GM21381 (cell line): Measurements from ENCODE around the gene ZC3H7A.
A peak's percentile ranks its signal among the peaks of the same experiment; 100 is the strongest.
"Not testable (repeated sequence)": the region's sequence is repeated elsewhere in the genome, so short reads cannot be mapped to it uniquely, and the experiment has no call there.

Source experiments
- ATAC-seq: cut with Tn5 transposase; IDR thresholded peaks from one replicate; pipeline ENCODE4 v1.9.1; 2021; ENCODE audit warnings: mild to moderate bottlenecking, moderate library complexity; ENCODE audit not compliant: unreplicated experiment

The ZC3H7A gene

DNA sequence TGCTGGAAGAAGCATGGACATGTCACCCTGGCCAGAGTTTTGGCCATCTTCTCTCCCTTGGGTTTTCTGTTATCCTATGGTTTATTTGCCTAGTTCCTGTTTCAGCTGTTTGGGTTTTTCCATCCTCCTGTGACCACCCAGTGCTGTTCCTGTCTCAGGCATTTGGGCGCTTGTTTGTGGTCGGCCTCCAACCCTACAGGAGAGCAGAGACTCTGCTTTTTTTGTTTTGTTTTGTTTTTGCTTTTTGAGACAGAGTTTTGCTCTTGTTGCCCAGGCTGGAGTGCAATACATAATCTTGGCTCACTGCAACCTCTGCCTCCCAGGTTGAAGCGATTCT, 3.3 kb upstream of the ZC3H7A start:
- ATAC-seq = no peak

DNA sequence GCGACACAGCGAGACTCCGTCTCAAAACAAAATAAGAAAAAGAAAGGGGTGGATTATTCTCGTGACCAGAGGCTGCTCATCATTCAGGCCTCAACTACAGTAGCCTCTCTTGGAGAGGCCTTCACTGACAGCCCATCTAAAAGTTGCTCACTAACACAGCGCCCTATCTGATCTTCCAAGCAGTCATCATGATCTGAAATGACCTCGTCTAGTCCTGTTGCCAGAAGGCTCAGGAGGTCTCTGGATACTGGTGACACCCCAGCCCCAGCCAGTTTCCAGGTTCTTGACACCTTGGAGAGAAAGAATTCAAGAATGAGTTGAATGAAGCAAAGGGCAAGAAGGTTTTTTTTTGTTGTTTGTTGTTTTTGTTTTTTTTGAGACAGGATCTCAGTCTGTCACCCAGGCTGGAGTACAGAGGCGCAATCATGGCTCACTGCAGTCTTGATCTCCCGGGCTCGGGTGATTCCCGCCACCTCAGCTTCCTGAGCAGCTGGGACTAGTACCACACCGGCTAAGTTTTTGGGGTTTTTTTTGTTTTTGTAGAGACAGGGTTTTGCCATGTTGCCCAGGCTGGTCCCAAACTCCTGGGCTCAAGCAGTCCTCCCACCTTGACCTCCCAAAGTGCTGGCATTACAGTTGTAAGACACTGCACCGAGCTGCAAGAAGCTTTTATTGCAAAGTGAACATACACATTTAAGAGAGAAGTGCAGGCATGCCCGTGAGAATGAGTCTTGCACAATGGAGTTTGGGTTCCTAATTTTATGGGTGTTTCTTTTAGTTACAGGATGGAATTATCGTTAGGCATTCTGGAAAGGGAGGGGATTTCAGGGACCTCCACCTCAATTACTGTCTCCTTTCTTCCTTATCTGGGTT, 2.7 kb upstream of the ZC3H7A start:
- ATAC-seq = no peak

DNA sequence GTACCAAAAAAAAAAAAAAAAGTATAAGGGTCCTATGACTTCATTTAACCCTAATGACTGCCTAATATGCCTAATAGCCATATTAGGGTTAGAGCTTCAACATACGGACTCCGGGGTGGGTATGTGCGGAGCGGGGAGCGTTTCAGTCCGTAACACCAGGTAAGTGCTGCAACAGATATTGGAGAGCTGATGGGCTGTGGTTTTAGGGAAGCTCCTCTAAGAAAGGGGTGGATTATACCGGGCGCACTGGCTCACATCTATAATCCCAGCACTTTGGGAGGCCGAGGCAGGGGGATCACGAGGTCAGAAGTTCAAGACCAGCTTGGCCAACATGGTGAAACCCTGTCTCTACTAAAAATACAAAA, 1.9 kb upstream of the ZC3H7A start:
- no peak for ATAC-seq

GRCh38 chr16:11797957-11798299, 870 bp upstream of the ZC3H7A start:
- no peak for ATAC-seq

GRCh38 chr16:11796227-11797165, 562 bp downstream of the ZC3H7A start:
- ATAC-seq = peak; percentile 13

DNA sequence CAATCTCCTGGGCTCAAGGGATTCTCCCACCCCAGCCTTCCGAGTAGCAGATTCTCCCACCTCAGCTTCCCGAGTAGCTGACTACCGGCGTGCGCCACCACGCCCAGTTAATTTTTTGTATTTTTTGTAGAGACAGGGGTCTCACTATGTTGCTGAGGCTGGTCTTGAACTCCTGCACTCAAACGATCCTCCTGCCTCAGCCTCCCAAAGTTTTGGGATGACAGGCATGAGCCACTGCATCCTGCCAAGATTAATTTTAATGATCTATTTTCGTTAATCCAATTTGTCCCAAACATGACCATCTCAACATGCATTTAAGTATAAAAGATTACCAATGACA, 1.2 kb downstream of the ZC3H7A start:
- ATAC-seq = no peak

GRCh38 chr16:11794996-11795886, 1.8 kb downstream of the ZC3H7A start:
- ATAC-seq = no peak

DNA sequence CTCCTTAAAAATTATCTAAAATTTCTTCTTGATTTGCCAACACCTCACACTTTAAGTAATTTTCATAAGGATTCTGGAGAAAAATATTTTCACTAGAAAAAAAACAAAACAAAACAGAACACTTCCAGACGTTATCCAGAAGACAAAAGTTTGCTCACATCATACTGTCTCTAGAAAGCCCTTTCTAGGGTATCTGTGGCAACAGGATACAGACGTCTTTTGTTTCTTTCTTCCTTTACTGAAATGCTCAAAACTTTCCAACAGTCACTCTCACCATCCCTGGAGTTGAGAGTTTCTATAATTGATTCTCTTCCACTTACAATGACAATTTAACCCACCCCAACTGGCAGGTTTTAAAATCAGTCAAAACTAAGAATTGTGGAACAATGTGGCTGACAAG, 2.6 kb downstream of the ZC3H7A start:
- no peak for ATAC-seq

GRCh38 chr16:11793840-11794239, 3.2 kb downstream of the ZC3H7A start:
- ATAC-seq = no peak

- no peak for ATAC-seq
These were observed 4.4 kb downstream of the ZC3H7A start for GRCh38 chr16:11792410-11793241.

DNA sequence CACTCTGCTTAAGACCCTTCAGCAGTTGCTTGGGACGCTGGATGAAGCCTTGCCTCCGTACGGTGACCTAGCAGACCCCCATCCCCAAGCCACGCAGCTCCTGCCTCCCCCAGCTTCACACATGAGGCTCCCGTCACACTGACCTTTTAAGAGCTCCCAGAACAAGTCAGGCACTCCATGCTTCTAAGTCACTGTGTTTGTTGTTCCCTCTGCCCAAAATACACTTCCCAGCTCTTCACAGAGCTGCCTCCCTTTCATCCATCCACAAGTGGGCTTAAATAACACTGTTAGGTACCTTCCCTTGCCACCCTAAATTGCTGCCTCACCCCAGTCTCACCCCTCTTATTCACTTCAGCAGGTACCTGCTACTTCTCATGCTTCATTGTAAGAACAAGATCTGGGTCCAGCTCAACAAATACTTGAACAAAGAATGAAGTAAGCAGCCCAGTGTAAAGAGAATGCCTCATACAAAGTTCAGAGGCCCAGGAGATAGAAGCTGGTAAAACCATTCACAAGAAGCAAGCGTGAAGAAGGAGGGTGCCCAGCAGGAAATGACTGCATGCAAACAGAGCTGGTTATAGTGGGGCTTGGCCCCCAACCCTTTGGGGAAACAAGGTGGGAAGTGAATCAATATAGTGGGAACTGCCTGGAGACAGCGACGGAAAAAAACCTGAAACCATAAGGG, 5.8 kb downstream of the ZC3H7A start:
- no peak for ATAC-seq

DNA sequence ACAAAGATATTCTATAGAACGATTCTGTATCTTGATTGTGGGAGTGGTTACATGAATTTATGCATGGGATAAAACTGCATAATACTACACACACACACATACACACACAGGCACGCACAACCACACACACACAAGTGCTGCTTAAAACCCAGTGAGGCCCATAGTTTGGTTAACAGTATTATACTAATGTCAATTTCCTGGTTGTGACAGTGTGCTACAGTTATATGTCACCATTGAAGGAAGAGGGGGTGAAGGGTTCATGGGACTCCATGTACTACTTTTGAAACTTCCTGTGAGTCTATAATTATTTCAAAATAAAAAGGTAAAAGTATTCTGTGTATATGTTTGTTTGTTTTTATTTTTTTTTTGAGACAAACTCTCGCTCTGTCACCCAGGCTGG, 8.1 kb downstream of the ZC3H7A start:
- ATAC-seq = no peak

- ATAC-seq = not testable (repeated sequence)
These were observed 12.0 kb downstream of the ZC3H7A start for GRCh38 chr16:11784980-11785599.

GRCh38 chr16:11784381-11784780, 12.7 kb downstream of the ZC3H7A start:
- ATAC-seq = not testable (repeated sequence)

GRCh38 chr16:11784038-11784369, 13.1 kb downstream of the ZC3H7A start:
- ATAC-seq = no peak

GRCh38 chr16:11783319-11784037, 13.6 kb downstream of the ZC3H7A start:
- peak; percentile 54 for ATAC-seq

- no peak for ATAC-seq
These were observed 15.3 kb downstream of the ZC3H7A start for GRCh38 chr16:11781773-11782172.

DNA sequence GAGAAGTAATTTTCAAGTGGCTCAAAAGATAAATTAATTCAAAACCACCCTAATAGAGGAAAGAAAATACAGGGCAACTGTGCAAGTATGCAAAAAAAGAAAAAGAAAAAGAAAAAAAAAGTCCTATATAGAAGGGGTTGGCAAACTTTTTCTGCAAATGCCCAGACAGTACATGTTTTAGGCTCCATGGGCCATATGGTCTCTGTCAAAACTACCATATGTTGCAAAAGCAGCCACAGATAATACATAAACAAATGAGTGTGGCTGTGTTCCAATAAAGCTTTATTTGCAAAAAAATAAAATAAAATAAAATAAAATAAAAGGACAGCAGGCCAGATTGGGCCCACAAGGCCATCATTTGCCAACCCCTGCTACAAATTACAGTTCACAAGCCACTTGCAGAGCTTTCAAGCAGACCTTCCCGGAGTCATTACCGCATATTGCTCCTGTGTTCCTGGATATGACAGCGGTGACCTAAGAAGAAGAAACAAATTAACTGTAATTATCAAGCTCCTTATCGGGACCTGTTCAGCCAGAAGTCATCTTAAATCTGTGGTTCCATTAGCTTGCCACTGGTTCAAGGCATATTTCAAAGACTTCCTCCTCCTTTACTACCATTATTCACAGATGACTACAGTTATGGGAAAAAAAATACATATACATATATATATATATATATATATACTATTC, 15.9 kb downstream of the ZC3H7A start:
- ATAC-seq = no peak
